22Rv1 (cell line): ENCODE data around the gene LGI2.

Experiments
- CTCF ChIP-seq: fragments of 450-650 bp; IDR thresholded peaks from 2 replicates; pipeline ENCODE4 v1.5.1; 2017; ENCODE audit warnings: mild to moderate bottlenecking
- ZFX ChIP-seq: fragments of 450-650 bp; IDR thresholded peaks from 2 replicates; pipeline ENCODE4 v1.6.1; 2017; ENCODE audit warnings: antibody characterized with exemption, borderline replicate concordance

- TF ChIP-seq CTCF (no peak), ZFX (no peak)
Measured at GRCh38 chr4:24973404-24973746, 57.4 kb downstream of the LGI2 start.
